ENCODE results near the gene KLHL21. TPM values are rescaled to one million over a fixed set of nuclear protein-coding genes. Genes with fewer than 3 reads are reported as not detected.
"Not testable (repeated sequence)": the region's sequence is repeated elsewhere in the genome, so short reads cannot be mapped to it uniquely, and the experiment has no call there.

KLHL21 gene
- polyA plus RNA-seq, 4 donors, result 11.5 to 18.3 (median 13.3) TPM

DNA sequence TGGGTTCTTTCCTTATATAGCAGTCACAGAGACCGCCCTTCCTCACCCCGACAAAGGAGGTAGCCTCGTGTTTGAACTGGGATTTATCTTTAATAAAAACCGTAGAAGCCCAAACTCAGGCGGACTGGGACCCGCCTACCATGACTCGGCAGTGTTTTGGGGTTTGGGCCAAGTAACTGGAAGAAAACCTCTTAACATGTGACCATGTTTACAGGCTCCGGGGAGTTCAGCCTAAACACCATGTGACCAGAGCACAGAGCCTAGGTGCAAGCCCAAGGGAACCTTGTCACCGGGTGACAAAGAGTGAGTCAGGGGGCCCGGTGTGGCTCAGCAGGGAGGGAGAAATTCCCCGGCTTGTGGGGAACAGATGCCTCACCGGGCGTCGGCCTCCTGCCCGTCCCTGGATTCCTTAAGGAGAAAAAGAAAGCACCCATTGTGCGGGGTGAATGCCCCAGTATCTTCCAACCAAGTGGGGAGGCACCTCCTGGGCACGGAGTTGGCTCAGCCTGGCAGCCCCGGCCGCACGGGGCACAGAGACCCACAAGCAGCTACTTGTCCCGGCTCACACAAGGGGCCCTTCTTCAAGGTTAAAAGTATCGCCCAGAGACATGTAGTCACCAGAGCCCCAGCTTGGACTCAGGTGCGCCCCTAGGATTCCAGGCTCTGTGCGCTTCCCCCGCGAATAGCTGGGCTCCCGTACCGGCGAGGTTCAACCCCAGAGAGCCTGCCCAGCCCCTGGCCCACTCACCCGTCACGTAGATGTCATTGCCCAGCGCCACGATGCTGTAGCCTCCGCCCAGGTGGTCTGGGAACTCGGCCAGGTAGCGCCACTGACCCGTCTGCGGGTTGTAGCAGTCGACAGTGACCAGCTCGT, 1.4 kb downstream of the KLHL21 start:
- no peak for DNase-seq (ENCODE audit: low read depth in 4 of 4, low spot score in 3 of 4)

GRCh38 chr1:6600410-6601048, 2.1 kb downstream of the KLHL21 start:
- DNase-seq (ENCODE audit: low read depth in 4 of 4, low spot score in 3 of 4), result no peak

DNA sequence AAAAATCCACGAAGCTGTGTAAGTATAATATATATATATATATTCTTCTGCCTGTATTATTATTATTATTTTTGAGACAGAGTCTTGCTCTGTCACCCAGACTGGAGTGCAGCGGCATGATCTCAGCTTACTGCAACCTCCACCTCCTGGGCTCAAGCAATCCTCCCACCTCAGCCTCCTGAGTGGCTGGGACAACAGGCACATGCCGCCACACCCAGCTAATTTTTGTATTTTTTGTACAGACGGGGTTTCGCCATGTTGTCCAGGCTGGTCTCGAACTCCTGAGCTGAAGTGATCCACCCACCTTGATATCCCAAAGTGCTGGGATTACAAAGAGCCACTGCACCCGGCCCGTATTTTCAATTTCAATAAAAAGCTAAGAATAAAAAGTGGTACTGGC, 2.7 kb downstream of the KLHL21 start:
- not testable (repeated sequence) for DNase-seq (ENCODE audit: low read depth in 4 of 4, low spot score in 3 of 4)

- no peak for DNase-seq (ENCODE audit: low read depth in 4 of 4, low spot score in 3 of 4)
Measured at GRCh38 chr1:6599141-6599975, 3.3 kb downstream of the KLHL21 start.

DNA sequence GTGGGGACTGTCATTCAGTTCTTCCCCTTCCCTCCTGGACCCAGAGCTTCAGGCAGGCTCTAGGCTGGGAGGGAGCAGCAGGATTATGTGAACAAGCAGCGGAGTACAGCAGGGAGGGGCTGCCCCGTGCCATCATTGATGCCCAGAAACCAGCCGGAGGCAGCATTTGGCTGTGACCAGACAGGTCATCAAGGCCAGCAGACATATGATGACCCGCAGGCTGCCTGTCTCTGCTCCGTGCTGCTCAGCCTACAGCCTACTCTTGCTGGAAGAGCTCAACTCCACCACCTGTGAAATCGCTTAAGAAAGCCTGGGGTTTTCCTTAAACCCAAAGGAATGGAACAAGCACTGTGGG, 4.9 kb downstream of the KLHL21 start:
- no peak for DNase-seq (ENCODE audit: low read depth in 4 of 4, low spot score in 3 of 4)

DNA sequence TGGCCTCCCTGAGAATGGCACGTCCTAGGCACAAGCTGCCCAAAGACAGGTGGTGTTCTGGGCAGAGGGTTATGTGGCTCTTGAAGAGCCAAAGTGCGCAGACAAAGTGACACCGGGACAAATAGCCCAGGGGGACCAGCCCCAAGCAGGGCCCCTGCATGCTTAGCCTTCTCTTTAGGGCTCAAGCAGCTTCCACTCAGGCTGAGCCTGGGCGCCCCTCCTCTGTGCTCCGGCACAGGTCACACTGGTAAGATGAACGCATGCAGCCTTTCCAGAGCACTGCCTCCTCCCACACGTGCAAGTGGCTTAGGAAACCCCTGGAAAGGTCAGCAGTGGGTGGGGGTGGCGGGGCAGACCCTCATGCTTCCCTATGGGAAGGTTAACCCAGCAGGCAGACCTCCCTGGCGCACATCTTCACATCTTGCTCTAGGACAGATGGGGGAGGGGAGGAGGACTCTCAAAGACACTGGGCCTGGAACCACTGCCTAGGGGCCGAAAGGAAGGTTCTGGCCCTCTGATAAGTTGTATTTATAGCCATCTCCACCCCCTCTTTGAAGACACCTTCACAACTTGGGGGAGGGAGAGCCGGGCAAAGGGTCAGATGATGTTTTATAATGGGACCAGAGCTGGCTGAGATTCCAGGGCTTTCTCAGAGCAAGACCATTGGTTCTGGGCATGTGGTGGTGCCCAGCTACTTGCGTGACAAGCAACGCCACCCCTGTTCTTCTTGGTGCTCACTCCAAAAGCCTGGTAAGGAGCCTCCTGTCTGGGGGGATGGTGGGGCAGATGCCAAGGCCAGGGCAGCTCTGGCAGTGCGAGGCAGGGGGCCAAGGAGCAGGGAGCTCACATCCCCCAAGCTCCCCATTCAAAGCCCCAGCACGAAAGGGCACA, 5.5 kb downstream of the KLHL21 start:
- no peak for DNase-seq (ENCODE audit: low read depth in 4 of 4, low spot score in 3 of 4)

DNA sequence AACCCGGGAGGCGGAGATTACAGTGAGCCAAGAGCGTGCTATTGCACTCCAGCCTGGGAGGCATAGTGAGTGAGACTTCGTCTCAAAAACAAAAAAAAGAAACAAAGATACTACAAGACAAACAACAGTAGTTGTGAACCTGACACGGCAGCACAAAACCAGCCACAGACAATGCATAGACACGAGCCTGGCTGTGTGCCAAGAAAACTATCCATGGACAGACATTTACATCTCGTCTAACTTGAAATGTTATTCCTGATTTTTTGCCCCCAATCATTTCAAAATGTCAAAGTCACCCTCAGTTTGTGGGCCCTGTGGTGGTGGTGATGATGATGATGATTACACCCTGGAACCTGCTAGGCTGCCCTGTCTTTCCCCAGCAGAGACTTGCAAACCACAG, 6.3 kb downstream of the KLHL21 start:
- DNase-seq (ENCODE audit: low read depth in 4 of 4, low spot score in 3 of 4), result no peak

DNA sequence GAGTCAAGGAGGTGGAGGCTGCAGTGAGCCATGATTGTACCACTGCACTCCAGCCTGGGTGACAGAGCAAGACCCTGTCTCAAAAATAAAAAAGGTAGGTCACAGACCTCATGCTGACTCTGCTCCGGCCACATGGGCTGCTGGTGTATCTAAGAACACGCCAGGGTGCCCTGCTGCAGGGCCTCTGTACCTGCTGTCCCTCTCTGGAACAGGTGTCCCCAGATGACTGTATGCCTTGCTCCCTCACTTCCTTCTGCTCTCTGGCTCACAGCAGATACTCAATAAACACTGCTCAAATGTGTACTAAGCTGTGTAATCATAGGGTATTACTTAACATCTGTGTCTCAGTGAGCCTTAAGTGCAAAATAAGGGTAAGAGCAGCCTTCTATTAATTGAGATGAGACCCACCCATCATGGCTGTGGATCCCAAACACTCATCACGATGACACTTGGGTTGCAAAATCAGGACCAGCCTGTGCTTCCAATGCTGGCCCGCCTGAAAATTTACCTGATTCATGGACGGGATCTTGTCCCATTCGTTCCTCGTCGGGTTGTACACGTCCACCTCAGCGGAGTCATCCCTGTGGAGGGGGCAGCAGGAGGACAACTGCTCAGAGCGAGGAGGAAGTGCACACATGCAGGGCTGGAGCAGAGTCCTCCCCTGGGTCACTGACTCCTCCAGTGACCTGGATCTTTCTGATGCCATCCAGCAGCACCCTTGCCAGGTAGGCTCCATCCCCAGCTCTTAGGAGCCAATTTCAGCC, 7.5 kb downstream of the KLHL21 start:
- no peak for DNase-seq (ENCODE audit: low read depth in 4 of 4, low spot score in 3 of 4)

- DNase-seq (ENCODE audit: low read depth in 4 of 4, low spot score in 3 of 4), result no peak
Measured at GRCh38 chr1:6593810-6594209, 8.9 kb downstream of the KLHL21 start.

GRCh38 chr1:6592865-6593593, 9.6 kb downstream of the KLHL21 start:
- no peak for DNase-seq (ENCODE audit: low read depth in 4 of 4, low spot score in 3 of 4)

- no peak for DNase-seq (ENCODE audit: low read depth in 4 of 4, low spot score in 3 of 4)
Measured at GRCh38 chr1:6592441-6592840, 10.2 kb downstream of the KLHL21 start.

- DNase-seq (ENCODE audit: low read depth in 4 of 4, low spot score in 3 of 4), result no peak
Measured at GRCh38 chr1:6591644-6592043, 11.0 kb downstream of the KLHL21 start.

- no peak for DNase-seq (ENCODE audit: low read depth in 4 of 4, low spot score in 3 of 4)
Measured at GRCh38 chr1:6591222-6591621, 11.4 kb downstream of the KLHL21 start.

DNA sequence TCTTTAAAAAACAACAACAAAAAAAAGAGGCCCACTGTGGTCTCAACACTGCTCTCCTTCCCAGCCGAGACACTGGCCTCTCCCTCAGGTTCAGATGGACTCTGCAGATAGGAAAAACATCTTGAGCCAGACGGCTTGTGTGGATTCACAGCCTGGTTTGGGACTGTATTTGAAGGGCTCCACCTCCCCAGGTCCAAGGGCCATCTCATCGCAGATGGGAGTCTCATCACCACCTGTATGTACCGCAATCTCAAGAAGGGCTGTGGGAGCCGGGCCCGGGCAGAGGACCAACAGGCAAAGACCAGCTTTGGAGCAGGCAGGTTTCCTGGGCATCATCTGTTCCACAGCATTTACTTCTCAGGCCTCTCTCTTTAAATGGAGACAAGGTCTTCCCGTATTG, 12.6 kb downstream of the KLHL21 start:
- DNase-seq (ENCODE audit: low read depth in 4 of 4, low spot score in 3 of 4), result no peak

DNA sequence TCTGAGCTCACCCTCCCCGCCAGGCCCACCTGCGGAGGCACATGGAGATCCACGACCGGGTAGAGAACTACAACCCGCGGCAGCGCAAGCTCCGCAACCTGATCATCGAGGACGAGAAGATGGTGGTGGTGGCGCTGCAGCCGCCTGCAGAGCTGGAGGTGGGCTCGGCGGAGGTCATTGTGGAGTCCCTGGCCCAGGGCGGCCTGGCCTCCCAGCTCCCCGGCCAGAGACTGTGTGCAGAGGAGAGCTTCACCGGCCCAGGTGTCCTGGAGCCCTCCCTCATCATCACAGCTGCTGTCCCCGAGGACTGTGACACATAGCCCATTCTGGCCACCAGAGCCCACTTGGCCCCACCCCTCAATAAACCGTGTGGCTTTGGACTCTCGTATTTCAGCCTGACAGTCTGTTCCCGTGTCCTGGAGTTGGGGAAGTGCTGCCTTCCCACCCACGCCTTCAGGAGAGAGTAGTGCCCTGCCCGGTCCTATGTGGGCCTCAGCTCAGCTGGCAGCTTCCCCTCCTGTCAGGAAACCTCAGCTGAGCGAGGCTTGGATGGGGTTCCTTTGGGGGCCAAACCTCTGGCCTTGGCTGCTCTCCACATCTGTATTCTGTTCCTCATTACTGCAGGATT, 13.7 kb downstream of the KLHL21 start:
- DNase-seq (ENCODE audit: low read depth in 4 of 4, low spot score in 3 of 4), result no peak

GRCh38 chr1:6588128-6588892, 14.4 kb downstream of the KLHL21 start:
- no peak for DNase-seq (ENCODE audit: low read depth in 4 of 4, low spot score in 3 of 4)

DNA sequence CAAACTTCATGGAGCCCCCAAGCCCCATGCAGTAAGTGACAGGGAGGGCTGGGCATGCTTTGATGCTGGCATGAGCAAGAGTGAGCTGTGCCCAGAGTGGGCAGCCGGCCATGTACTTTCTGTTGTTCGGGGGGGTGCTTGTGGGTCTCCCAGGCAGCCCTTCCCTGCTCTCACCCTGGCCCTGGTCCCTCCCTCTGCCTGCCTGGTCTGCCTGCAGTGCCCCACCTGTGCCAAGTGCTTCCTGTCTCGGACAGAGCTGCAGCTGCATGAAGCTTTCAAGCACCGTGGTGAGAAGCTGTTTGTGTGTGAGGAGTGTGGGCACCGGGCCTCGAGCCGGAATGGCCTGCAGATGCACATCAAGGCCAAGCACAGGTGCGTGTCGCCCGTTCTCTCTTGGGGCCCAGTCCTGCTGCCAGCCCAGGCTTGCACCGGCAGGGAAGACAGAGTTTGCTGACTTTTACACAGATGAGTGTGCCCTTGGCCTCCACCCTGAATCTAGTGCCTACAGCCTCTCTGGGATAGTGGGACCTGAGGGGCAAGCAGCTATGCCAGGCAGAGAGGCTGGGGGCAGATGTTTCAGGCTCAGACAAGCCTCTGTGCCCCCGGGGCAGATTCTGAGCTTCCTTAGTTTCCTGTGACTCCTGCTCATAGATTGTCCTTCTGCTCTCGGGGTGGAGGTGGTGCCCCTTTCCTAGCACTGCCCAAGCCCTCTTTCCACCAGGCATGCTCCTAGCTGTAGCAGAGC, 15.2 kb downstream of the KLHL21 start:
- DNase-seq (ENCODE audit: low read depth in 4 of 4, low spot score in 3 of 4), result no peak
